ENCODE data around the gene SOX13.

SOX13 gene

GRCh38 chr1:204072931-204073836, at the start of gene SOX13:
TSS of gene SOX13 (plus strand) at chr1:204073115. CDS start at chr1:204112916, 39,801 bp downstream.
- Mint-ChIP-seq H3K27ac (peak within 1 kb of the TSS; percentile 75), H3K4me3 (peak within 1 kb of the TSS; percentile 84), H3K4me1 (peaks cover 34% of the 10 kb centered on the region), H3K36me3 (no peaks in the 10 kb centered on the region), H3K9me3 (no peaks in the 10 kb centered on the region)
- DNase-seq (ENCODE audit: low spot score in 2 of 2) (peak; percentile 45 to 65), ATAC-seq (peak; percentile 79)

DNA sequence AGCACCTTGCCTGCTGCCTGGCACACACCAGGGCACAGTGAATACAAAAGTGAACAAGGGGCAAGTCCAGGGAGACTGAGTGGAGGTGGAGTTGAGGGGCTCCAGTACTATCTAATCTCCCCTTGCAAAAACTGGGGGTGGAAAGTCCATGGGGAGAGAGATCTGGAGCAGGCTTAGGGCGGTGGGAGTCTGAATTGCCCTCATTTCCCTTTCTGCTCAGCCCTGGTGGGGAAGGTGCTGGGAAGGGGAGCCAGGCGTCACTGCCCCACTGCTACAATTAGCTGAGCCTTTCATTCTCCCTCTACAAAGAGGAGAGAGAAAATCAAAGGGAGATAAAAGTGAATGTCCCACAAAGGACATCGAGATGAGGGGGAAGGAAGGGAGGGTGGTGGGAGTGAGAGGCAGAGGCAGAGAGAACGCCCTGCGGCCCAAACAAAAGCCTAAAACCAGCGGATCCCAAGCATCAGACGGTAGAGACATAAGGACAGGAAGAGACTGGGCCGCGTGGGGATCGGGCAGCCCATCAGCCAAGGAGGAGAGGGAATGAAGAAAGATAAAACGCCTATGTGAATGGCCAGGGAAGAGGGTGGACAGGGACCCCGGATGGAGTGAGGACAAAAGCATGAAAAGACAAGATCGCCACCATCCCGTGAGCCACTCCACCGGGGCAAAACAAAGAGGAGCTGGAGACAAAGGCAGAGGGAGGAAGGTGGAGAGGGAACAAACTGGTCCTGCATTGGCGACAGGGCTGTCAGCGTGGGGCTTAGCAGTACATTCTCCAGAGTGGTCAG, 46.8 kb upstream of the SOX13 start:
- Mint-ChIP-seq H3K4me3 (no peak overlapping the region), H3K36me3 (no peaks in the 10 kb centered on the region), H3K27ac (no peak overlapping the region), H3K4me1 (no peaks in the 10 kb centered on the region), H3K9me3 (no peaks in the 10 kb centered on the region)
- DNase-seq (ENCODE audit: low spot score in 2 of 2) (no peak), ATAC-seq (no peak)

- H3K36me3 Mint-ChIP-seq: no peaks in the 10 kb centered on the region
- no peaks in the 10 kb centered on the region for H3K4me1 Mint-ChIP-seq
- no peak for ATAC-seq
- no peak overlapping the region for H3K4me3 Mint-ChIP-seq
- no peaks in the 10 kb centered on the region for H3K9me3 Mint-ChIP-seq
- H3K27ac Mint-ChIP-seq: no peak overlapping the region
- no peak for DNase-seq (ENCODE audit: low spot score in 2 of 2)
These were observed 45.5 kb upstream of the SOX13 start for GRCh38 chr1:204027446-204027845.

DNA sequence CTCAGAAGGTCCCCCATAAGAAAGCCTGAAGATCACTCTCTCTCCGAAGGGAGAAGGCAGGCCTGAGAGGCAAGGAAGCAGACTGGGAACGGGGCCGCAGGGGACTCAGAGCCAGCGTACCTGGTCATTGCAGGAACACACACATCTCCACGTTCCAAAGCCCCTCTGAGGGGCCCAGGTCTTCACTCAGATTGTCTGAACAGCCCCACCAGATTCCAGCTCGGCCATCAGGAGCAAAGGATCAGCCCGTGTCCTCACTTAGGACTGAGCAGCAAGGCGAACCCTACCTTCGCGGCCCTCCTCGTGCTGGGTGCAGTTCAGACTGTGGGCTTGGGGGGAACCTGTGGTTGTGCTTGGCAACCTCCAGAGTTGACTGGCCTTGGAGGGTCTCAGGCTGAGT, 43.9 kb upstream of the SOX13 start:
- Mint-ChIP-seq H3K9me3 (no peaks in the 10 kb centered on the region), H3K4me1 (no peaks in the 10 kb centered on the region), H3K4me3 (no peak overlapping the region), H3K36me3 (no peaks in the 10 kb centered on the region), H3K27ac (no peak overlapping the region)
- ATAC-seq (no peak), DNase-seq (ENCODE audit: low spot score in 2 of 2) (no peak)

- ATAC-seq (no peak), DNase-seq (ENCODE audit: low spot score in 2 of 2) (no peak)
- H3K27ac Mint-ChIP-seq: no peak overlapping the region
- no peaks in the 10 kb centered on the region for H3K36me3 Mint-ChIP-seq
- no peak overlapping the region for H3K4me3 Mint-ChIP-seq
- H3K4me1 Mint-ChIP-seq: no peaks in the 10 kb centered on the region
- no peaks in the 10 kb centered on the region for H3K9me3 Mint-ChIP-seq
These were observed 41.7 kb upstream of the SOX13 start for GRCh38 chr1:204031098-204031710.

- no peak for ATAC-seq
- Mint-ChIP-seq H3K27ac (no peak overlapping the region), H3K4me3 (no peak overlapping the region), H3K9me3 (no peaks in the 10 kb centered on the region), H3K4me1 (no peaks in the 10 kb centered on the region), H3K36me3 (no peaks in the 10 kb centered on the region)
- DNase-seq (ENCODE audit: low spot score in 2 of 2): no peak
These were observed 40.2 kb upstream of the SOX13 start for GRCh38 chr1:204032642-204033235.

- no peaks in the 10 kb centered on the region for H3K36me3 Mint-ChIP-seq
- no peak overlapping the region for H3K27ac Mint-ChIP-seq
- DNase-seq (ENCODE audit: low spot score in 2 of 2) (no peak), ATAC-seq (no peak)
- no peak overlapping the region for H3K4me3 Mint-ChIP-seq
- no peaks in the 10 kb centered on the region for H3K9me3 Mint-ChIP-seq
- H3K4me1 Mint-ChIP-seq: no peaks in the 10 kb centered on the region
These were observed 39.6 kb upstream of the SOX13 start for GRCh38 chr1:204033306-204033705.

- Mint-ChIP-seq H3K27ac (no peak overlapping the region), H3K4me3 (no peak overlapping the region), H3K4me1 (no peaks in the 10 kb centered on the region), H3K9me3 (no peaks in the 10 kb centered on the region), H3K36me3 (no peaks in the 10 kb centered on the region)
- no peak for DNase-seq (ENCODE audit: low spot score in 2 of 2)
- no peak for ATAC-seq
These were observed 35.8 kb upstream of the SOX13 start for GRCh38 chr1:204036882-204037655.

DNA sequence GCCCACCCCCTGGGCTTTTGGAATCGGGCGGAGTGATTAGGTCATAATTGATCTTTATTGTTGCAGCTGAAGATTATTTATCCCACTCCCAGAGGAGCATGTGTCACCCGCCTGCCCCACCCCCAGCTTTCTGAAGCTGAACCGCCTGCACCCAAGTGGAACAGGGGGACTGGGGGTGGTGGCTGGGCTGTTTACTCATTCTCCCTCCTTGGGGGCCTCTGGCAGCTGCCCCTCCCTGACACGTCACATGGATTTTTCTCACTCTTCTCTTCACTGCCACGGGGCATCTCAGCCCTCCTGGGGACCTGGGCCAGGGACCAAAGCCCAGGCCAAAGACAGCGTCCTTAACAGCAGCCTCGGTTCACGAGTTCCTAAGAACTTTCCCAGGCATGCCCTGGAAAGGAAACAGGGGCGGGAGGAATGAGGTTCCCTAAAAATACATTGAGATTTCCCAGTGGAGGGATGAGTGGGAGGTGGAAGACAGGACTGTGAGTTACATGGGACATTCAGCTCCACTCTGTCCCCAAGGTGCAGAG, 31.6 kb upstream of the SOX13 start:
- no peak for ATAC-seq
- DNase-seq (ENCODE audit: low spot score in 2 of 2): no peak
- Mint-ChIP-seq H3K36me3 (no peaks in the 10 kb centered on the region), H3K4me1 (peaks cover 6% of the 10 kb centered on the region), H3K4me3 (no peak overlapping the region), H3K9me3 (no peaks in the 10 kb centered on the region), H3K27ac (no peak overlapping the region)

DNA sequence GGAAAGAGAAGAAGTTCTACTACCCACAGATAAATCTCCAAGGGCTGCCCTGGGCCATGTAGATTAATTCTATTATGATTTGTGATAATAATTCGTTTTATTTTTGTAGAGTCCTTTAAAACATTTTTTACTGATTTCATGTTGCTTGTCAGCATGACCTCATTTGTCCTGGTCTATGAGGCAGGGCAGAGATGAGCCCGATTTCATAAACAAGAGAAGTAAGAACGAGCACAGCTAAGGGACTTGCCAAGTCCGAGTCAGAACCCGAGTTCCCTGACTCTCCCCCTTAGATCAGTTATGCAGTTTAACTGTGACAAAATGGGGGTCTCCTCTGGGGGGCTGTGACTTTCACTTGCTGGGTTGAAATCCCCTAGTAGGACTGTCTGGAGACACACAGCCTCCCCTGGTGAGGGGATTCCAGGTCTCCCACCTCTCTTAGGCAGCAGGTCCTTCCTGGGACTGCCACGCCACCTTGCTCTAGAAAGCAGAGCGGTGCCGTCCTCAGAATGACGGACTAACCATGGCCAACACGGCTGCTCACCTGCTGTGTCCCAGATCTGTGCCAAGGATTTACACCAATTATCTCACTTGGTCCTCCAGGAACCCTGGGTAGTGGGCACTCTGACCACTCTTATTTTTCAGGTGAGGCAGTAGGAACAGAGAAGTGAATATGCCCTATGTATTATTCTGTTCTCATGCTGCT, 31.0 kb upstream of the SOX13 start:
- ATAC-seq (no peak), DNase-seq (ENCODE audit: low spot score in 2 of 2) (no peak)
- no peaks in the 10 kb centered on the region for H3K9me3 Mint-ChIP-seq
- H3K36me3 Mint-ChIP-seq: no peaks in the 10 kb centered on the region
- no peak overlapping the region for H3K27ac Mint-ChIP-seq
- no peak overlapping the region for H3K4me3 Mint-ChIP-seq
- peaks cover 6% of the 10 kb centered on the region for H3K4me1 Mint-ChIP-seq

- Mint-ChIP-seq H3K27ac (no peak overlapping the region), H3K9me3 (no peaks in the 10 kb centered on the region), H3K36me3 (no peaks in the 10 kb centered on the region), H3K4me1 (peaks cover 6% of the 10 kb centered on the region), H3K4me3 (no peak overlapping the region)
- DNase-seq (ENCODE audit: low spot score in 2 of 2) (no peak), ATAC-seq (no peak)
These were observed 30.4 kb upstream of the SOX13 start for GRCh38 chr1:204042516-204042915.

DNA sequence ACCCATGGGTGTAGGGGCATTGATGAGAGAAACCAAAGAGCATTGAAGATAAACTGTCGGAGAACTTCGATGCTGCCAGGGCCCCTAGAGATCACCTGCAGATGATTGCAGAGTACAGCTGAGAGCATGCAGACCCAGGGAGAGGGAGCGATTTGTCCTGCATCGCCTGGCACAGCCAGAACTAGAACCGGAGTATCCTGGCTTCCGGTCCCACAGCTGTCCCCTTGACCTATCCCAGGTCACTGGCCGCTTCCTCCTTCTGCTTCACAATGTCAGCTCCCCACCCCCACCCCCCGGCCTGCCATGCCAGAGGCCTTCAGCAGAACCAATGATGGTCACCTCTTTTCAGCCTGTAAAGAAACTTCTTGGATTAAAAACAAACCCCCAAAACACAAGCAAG, 29.2 kb upstream of the SOX13 start:
- peaks cover 6% of the 10 kb centered on the region for H3K4me1 Mint-ChIP-seq
- no peak overlapping the region for H3K4me3 Mint-ChIP-seq
- DNase-seq (ENCODE audit: low spot score in 2 of 2) (no peak), ATAC-seq (no peak)
- H3K27ac Mint-ChIP-seq: peak overlapping the region; percentile 10
- no peaks in the 10 kb centered on the region for H3K9me3 Mint-ChIP-seq
- H3K36me3 Mint-ChIP-seq: no peaks in the 10 kb centered on the region

DNA sequence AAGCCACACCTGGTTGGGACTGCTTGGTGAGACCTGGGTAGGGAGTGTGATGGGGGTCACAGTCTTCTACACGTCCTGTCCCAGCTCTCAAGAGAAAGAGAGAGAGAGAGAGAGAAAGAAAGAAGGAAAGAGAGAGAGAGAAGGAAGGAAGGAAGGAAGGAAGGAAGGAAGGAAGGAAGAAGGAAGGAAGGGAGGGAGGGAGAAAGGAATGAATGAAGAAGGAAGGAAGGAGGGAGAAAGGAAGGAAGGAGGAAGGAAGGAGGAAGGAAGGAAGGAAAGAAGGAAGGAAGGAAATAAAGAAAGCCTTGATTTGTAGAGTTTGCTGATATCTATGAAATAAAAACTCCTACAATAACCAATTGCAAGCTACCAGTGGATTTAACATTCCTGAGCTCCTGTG, 28.5 kb upstream of the SOX13 start:
- DNase-seq (ENCODE audit: low spot score in 2 of 2) (no peak), ATAC-seq (no peak)
- peak overlapping the region; percentile 10 for H3K27ac Mint-ChIP-seq
- H3K4me3 Mint-ChIP-seq: no peak overlapping the region
- H3K36me3 Mint-ChIP-seq: no peaks in the 10 kb centered on the region
- peaks cover 6% of the 10 kb centered on the region for H3K4me1 Mint-ChIP-seq
- no peaks in the 10 kb centered on the region for H3K9me3 Mint-ChIP-seq

GRCh38 chr1:204045430-204045829, 27.5 kb upstream of the SOX13 start:
- ATAC-seq (no peak), DNase-seq (ENCODE audit: low spot score in 2 of 2) (no peak)
- Mint-ChIP-seq H3K36me3 (no peaks in the 10 kb centered on the region), H3K27ac (peak overlapping the region; percentile 47), H3K9me3 (no peaks in the 10 kb centered on the region), H3K4me1 (peaks cover 6% of the 10 kb centered on the region), H3K4me3 (no peak overlapping the region)

Data from stimulated activated effector memory CD8-positive, alpha-beta T cell treated with anti-CD3 and anti-CD28 coated beads, Interleukin-12 subunit alpha, Interleukin-12 subunit beta, amount 100 ng/mL, for 72 hours (primary cell).